ENCODE data around the gene GABRA5. TPM values are rescaled to one million over a fixed set of nuclear protein-coding genes. Genes with fewer than 3 reads are reported as not detected.

The GABRA5 gene
- total and polyA plus RNA-seq, 2 of the 13 experiments (the other 11 are each of a cell fraction or from before 2014, with no cell fraction given): not detected

DNA sequence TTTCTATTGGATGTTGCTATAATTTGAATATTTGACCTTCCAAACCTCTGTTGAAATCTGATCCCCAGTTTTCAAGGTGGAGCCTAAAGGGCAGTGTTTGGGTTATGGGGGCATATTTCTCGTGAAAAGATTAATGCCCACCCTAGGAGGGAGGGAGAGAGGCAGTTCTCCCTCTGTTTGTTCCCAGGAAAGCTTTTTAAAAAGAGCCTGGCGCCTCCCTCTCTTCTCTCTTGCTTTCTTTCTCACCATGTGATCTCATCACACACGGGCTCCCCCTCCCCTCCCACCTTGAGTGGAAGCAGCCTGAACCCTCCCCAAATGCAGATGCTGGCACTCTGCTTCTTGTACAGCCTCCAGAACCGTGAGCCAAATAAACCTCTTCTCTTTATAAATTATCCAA, 12.4 kb upstream of the GABRA5 start (continued):
- TF ChIP-seq ZHX1 (CRISPR knock-in tag; IDR thresholded peaks at IDR 0.05; ENCODE audit: low read depth): no peak
- TF ChIP-seq ZNF766 (CRISPR knock-in tag; IDR thresholded peaks at IDR 0.05; ENCODE audit: borderline replicate concordance): no peak
- TF ChIP-seq ZNF670 (CRISPR knock-in tag; IDR thresholded peaks at IDR 0.05; ENCODE audit: borderline replicate concordance): no peak
- TF ChIP-seq TCF7L2 (IDR thresholded peaks at IDR 0.05; ENCODE audit: low read depth, low read length): no peak
- TF ChIP-seq HDAC6 (IDR thresholded peaks at IDR 0.05; ENCODE audit: low read depth, low read length): no peak

GRCh38 chr15:26864664-26865191, 2.1 kb upstream of the GABRA5 start:
- in situ Hi-C loops (cut with HindIII; ENCODE audit: extremely low pct_ligation_motif_present, low pct_unique_long_range_greater_than_20kb): loop anchor here (25.0 kb wide), 1 partner anchor 927 kb away; no protein-coding TSS in a partner anchor
- ATAC-seq: peak; percentile 54
- no peak for DNase-seq (ENCODE audit: low spot score)
- no peak overlapping the region for H3K4me2 ChIP-seq (ENCODE audit: low read depth, low read length)
- H3K27ac ChIP-seq (ENCODE audit: extremely low read length, insufficient read depth, low read length): no peak overlapping the region
- intact Hi-C loops (cut with micrococcal nuclease; ENCODE audit: unreplicated experiment): loop anchor here (1.0 to 10.0 kb wide), 3 partner anchors 26 to 1170 kb away; no protein-coding TSS in a partner anchor
- no peak overlapping the region for H3K4me3 ChIP-seq (replicated peaks in 1 of 3; ENCODE audit: insufficient read depth in 1 of 3, low read depth in 2 of 3, low read length in 3 of 3)
- H3K4me1 ChIP-seq (ENCODE audit: insufficient read depth, low read length): no peaks in the 10 kb centered on the region
- no peak for FAIRE-seq
- H4K20me1 ChIP-seq (ENCODE audit: insufficient read depth, low read length): no peaks in the 10 kb centered on the region
- CTCF ChIA-PET (ENCODE audit: low intra/inter-chr PET ratio, low total read pairs): no interaction called here
- H2AFZ ChIP-seq (ENCODE audit: low read length): no peak overlapping the region
- H3K27me3 ChIP-seq (ENCODE audit: control insufficient read depth in 1 of 2, insufficient read depth in 2 of 2, low read length in 2 of 2): no peaks in the 10 kb centered on the region; a peak in 2 of 5 replicates
- H3K36me3 ChIP-seq (replicated peaks in 1 of 2; ENCODE audit: control insufficient read depth in 1 of 2, insufficient read depth in 2 of 2, low read length in 2 of 2): no peaks in the 10 kb centered on the region
- no TSS peak for BruUV-seq (replicated peaks)
- POLR2A ChIA-PET: no interaction called here
- H3K79me2 ChIP-seq (ENCODE audit: insufficient read depth, low read length): no peaks in the 10 kb centered on the region
- 0% methylated on average over 8 of the region's 8 CpGs for WGBS (ENCODE audit: low lambda C conversion rate)
- H3K9ac ChIP-seq (ENCODE audit: insufficient read depth, low read depth, low read length): no peak overlapping the region
- no peaks in the 10 kb centered on the region for H3K9me3 ChIP-seq (ENCODE audit: low read length)
- 0 out of 2 replicates have a peak, but pooled peaks have one; percentile 7 for TF ChIP-seq SMC3 (IDR thresholded peaks at IDR 0.05; ENCODE audit: low read length)
- TF ChIP-seq SAFB2 (CRISPR knock-in tag; IDR thresholded peaks at IDR 0.05; ENCODE audit: borderline replicate concordance, low read depth): no peak
- TF ChIP-seq HNRNPK (IDR thresholded peaks at IDR 0.05; ENCODE audit: low read depth, low read length, poor library complexity, severe bottlenecking): no peak
- no peak for TF ChIP-seq RXRB (CRISPR knock-in tag; IDR thresholded peaks at IDR 0.05; ENCODE audit: borderline replicate concordance)
- no peak for TF ChIP-seq TEAD3 (CRISPR knock-in tag; optimal IDR thresholded peaks at IDR 0.05; ENCODE audit: borderline replicate concordance)
- TF ChIP-seq, protein P1, sequence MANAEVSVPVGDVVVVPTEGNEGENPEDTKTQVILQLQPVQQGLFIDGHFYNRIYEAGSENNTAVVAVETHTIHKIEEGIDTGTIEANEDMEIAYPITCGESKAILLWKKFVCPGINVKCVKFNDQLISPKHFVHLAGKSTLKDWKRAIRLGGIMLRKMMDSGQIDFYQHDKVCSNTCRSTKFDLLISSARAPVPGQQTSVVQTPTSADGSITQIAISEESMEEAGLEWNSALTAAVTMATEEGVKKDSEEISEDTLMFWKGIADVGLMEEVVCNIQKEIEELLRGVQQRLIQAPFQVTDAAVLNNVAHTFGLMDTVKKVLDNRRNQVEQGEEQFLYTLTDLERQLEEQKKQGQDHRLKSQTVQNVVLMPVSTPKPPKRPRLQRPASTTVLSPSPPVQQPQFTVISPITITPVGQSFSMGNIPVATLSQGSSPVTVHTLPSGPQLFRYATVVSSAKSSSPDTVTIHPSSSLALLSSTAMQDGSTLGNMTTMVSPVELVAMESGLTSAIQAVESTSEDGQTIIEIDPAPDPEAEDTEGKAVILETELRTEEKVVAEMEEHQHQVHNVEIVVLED (CRISPR knock-in tag; IDR thresholded peaks at IDR 0.05; ENCODE audit: borderline replicate concordance): no peak
- no peak for TF ChIP-seq CBX2 (IDR thresholded peaks at IDR 0.05; ENCODE audit: low read depth, low read length)
- no peak for TF ChIP-seq CBX2 (CRISPR knock-in tag; IDR thresholded peaks at IDR 0.05; ENCODE audit: low read depth)
- TF ChIP-seq ZNF124 (CRISPR knock-in tag; IDR thresholded peaks at IDR 0.05): no peak
- no peak for TF ChIP-seq DMTF1 (CRISPR knock-in tag; IDR thresholded peaks at IDR 0.05)
- no peak for TF ChIP-seq ZNF207 (IDR thresholded peaks at IDR 0.05; ENCODE audit: borderline replicate concordance)
- no peak for TF ChIP-seq ATF7 (IDR thresholded peaks at IDR 0.05)
- TF ChIP-seq ATF7 (CRISPR knock-in tag; IDR thresholded peaks at IDR 0.05): no peak

All from HepG2 (cell line).